ENCODE measurements around the gene ADCY2.
A peak's percentile ranks its signal among the peaks of the same experiment; 100 is the strongest.

ADCY2 gene

DNA sequence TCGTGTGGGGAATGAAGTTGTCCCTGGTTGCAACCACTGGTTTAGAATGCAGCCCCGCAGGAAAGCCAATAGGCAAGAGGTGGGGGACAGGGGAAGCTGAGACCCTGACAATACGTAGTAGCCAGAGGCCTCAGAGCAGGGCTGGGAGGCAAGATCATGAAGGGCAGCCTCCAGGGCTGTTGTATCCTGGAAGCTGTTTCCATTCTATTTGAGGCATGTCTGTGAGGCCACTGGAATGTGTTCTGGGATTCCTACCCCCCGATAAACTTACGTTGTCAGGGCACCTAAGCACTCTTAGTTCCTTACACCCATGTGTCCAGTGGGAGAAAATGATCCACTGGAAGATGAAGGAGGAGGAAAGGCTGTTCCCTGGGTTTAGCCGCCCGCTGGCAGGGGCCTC is 277.7 kb downstream of the ADCY2 start:
- no peak for DNase-seq

DNA sequence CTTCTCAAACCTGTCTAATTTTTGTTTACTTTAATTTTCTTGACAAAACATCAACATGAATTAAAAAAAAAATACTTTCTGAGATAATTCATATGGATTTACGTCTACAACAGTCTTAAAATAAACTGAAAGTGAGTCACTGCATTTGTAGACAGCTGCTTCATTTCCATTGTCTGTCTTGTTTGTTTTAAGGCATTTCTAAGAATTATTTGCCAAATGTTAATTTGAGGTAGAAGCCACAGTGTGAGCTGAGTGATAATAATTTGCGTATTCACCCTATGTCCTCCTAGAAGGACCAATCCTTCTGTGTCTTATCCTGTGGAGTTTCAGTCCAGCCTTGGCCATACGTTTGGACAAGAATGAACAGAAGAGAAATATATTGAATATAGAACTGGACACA is 280.5 kb downstream of the ADCY2 start:
- DNase-seq, result no peak

DNA sequence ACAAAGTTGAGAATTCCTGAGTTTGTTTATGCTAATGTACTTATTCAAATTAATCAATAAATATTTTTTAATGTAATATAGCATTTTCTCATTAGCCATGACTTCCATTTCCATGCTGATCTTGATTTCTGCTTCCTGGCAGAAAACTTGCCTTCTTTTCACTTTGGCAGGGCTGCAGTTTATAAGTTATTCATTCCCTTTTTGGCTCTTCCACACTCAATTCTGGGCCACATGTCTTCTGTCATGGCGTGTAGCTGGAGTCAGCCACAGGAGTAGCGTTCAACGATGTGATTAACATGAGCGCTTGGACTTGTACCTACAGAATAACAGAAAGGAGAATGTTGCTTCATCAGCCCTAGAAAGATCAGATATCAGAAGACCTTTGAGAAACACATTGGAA is 282.1 kb downstream of the ADCY2 start:
- DNase-seq, result no peak

DNA sequence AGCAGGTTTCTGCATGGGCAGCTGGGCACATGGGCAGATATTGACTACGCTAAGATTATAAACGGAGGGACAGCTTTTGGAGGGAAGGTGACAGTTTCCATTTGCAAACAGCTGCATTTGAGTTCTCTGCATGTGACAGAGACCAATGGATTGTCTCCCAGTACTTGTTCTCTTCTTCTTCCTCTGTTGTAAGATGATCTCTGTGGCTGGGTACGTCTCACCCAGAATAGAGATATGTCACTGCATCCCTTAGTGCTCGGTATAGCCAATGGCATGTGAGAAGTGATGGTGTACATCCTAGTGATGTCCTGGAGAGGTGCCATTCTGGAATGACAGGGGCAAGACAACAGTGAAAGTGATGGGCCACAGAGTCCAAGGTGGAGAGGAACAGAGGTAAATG is 283.7 kb downstream of the ADCY2 start:
- DNase-seq, result no peak

DNA sequence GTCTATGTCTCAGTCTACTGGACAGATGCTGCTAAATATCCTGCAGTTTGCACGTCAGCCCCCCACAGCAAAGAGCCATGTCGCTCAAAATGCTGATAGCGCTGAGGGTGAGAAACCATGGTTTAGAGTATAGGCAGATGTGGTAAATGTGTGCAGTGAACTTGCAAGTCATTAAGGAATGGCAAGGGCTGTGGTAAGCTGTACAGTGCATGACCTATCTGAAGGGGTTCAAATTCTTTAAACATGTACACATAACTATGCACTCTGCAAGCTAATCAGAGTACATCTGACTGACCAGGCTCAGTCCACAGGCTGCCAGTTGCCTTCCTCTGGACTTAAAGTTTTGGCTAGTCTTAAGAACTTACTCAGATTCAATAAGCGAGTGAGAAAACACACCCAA is 284.3 kb downstream of the ADCY2 start:
- no peak for DNase-seq

DNA sequence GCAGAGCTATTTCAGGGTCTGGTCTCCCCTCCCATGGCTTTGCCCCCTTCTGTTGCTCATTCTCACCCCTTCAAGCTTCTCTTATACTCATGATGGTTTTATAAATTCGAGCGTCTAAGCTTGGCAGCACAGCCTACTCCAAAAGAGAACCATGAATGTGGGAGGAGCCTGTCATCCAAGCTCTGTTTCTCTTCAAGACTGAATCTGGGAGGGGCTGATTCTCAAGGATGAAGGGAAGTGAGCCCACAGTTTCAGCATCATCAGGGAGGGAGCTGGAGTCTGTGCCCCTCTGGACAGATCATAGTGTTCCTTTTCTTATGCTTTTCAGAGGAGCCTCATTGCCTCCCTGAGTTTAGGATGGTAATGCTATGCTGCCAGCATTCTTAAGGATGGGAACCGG is 286.4 kb downstream of the ADCY2 start:
- DNase-seq, result no peak

DNA sequence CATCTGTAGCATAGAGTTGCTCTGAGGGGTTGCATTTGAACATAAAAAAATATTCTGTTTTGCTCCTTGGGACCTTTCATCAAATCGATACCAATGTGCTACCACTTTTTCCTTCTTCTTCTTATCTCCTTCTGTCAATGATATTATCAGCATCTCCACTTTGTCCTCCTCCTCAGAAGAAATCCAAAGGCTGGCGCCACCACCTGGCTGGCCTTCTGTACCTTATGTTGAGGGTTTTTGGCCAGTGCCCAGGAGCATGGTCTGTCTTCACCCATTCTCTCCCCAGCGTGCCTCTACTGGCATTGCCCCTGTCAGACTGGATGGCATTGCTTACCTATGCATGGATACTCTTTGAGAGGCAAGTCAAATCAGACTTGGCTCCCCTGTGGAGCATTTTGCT is 287.8 kb downstream of the ADCY2 start:
- no peak for DNase-seq

DNA sequence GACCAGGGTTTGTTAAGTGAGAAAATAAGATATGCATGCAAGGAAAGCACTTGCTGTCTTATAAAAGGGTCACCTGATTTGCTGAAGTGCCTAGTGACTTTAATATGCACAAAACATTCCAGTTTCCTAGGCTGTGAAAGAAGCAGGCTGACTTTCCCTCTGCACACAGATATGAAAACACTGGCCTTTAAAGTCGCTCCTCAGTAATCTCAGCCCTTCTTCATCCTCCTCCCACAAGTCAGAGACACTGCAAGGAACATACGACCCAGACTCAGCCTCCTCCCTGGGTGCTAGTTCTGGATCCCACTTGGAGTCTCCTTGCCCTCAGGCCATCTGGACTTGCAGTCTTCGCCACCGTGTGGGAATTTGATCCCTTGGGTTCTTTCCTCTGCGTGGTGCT is 288.9 kb downstream of the ADCY2 start:
- no peak for DNase-seq

DNA sequence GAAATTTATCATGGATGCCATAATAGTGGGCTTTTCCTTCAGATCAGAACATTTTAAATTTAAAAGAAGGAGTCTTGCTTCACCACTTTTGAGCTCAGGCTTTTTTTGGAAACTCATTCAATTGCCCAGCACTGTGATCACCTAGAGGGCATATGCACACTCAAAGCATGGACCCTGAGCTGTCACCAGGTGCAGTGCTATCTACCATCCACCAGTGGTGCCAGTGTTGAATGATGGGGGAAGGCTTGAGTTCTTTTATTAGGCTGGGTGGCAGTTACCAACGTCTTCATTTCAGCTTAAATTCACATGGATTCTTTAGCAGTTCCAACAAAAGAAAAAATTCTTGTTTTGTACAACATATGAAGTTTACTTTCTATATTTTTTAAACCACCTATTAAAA is 290.9 kb downstream of the ADCY2 start:
- no peak for DNase-seq

DNA sequence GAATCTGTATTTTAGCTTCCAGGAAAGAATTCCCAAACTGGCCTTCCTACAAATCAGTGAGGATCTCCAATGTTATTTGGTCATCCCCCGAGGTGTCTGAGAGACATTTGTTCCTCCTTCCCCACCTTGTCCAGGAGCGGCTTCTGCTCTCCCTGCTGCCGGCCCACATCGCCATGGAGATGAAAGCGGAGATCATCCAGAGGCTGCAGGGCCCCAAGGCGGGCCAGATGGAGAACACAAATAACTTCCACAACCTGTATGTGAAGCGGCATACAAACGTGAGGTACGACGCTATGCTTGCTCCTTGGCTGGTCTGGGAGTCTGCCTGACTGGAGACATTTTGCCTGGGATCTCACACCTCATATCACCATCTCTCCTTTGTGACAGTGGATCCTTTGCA is 294.6 kb downstream of the ADCY2 start:
- DNase-seq, result no peak

DNA sequence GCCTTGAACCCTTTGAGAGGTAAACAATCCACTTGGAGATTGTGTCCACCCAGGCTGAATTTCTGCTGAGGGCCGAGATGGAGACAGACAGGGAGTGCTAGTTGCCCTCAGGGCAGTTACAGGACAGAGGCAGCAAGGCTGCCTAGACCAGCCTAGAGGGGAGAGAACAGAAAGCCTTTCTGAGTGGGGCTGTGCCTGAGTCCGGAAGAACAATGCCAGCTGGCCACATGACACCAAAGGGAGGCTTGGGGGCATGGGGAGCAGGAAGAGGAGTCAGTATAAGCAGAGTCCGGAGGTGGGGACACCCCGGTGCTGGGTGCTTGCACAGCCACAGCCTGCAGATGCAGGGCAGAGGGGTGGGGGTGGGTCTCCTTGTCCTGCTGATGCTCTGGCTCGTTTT is 309.3 kb downstream of the ADCY2 start:
- no peak for DNase-seq

DNA sequence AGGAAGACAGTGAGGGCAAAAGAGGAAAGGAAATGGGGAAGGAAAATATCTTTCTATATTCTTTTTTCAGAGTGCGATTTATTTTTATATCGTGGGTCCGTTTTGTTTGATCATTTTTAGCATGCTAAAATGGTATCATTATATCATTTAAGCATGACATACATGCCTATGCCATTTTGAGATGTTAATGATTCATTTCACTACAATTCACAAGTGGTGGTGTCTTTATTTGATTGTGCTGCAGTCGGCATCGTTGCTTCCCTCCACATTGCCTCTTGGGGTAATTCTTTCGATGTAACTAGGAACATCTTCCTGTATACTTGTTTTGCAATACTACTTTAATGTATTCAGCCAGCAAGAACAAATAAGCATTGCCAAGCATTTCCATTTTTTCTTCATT is 309.8 kb downstream of the ADCY2 start:
- DNase-seq, result no peak

DNA sequence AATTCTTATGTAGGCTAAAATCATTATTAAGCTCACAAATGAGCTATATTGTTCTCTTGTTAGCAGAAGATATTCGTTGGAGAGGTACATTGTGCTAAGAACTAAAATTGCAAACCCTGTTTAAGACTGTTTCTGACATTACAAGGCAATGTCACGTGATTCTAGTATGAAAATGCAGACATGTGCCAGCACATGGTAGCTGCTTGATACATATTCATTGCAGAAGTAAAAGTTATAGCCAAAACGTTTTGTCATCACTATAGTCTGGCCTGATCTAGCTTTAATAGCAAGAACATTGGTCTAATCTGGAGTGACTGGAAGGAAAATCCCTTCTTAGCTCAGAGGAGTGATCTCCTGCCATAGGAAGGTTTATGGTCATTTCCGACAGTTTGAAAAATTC is 310.3 kb downstream of the ADCY2 start:
- no peak for DNase-seq

DNA sequence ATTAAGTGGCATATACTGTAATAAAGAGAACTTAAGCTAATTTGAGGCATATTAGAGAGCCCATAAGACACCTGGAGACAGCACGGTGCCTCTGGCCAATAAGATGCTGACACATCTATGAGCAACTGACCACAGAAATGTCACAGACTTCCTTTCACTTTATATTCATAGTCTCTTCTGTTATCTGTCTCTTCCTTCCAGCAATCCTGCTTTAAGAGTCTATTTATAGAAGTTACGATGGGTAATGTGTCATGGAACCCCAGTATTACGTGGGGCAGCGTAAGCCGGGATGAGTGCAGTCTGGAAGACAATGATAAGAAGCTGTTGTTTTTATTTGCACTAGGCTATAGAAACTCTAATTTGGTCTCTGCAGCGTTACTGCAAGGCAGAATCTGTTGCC is 318.2 kb downstream of the ADCY2 start:
- no peak for DNase-seq

DNA sequence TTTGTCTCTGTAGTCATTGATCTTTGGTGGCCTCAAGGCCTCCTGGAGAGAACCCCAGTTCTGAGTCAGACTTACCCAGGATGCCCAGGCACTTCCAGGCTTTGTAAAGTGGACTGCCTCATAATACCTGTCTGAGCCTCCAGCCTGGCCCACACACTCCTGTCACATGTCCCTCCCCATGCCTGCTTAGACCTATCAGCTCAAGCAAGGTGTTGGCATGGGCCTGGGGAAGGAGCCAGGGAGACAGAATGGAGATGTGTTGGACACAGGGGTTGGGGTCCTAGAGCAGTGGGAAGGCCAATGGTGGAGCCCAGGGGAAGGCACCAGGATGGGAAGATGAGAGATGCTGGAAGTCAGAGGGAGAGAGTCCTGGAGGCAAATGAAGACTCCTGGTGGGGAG is 318.8 kb downstream of the ADCY2 start:
- no peak for DNase-seq

DNA sequence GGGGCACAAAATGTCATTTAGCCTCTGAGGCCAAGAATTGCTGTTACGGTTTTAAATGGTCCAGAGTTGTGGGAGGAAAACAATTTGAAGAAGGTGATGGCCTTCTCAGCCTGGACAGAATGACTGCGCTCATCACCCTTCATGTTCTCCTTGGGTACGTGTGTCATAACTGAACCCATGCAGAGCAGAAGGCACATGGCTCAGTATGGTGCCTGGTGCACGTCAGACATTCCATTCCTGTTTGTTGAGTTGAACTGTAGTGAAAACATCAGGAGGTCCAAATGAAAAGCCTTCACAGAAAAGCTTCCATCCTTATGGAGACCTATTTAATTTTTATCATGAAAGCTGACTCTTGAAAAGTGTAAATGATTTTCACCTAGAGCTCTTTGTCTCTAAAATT is 321.8 kb downstream of the ADCY2 start:
- DNase-seq, result no peak

DNA sequence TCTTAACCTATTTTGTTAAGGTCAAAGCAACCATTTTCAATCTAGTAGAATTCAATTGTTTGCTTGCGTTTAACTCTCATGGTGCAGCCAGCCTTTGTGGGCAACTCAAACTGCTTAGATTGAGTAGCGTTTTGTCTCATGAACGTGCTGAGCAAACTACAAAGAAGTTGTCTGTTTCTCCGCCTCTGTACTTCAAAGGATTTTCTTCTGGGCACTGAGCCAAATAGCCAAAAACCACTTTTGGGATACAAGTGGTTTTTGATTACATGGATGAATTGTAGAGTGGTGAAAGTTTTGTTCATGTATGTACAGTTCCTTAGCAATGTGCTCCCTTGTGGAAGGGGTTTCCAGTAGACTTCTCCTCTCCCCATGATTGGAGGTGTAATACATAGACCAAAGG is 332.1 kb downstream of the ADCY2 start:
- DNase-seq, result no peak

DNA sequence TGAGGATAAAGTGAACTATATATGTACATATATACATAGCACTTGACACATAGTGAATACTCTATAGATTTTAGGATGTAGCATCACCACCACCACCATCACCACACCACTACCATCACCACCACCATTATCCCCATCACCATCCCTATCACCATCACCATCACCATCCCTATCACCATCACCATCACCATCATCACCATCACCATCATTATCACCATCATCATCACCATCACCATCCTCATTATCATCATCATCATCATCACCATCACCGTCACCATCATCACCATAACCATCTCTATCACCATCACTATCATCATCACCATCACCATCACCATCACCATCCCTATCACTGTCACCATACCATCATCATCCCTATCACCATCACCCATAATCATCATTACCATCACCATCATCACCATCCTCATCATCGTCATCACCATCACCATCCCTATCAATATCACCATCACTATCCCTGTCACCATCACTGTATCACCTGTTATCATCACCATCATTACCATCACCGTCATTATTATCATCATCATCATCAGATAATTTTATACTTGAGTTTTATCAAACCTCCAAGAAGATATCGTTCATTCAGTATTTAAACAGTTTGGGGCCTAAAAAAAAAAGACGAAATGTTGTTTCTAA is 345.6 kb downstream of the ADCY2 start:
- no peak for DNase-seq

DNA sequence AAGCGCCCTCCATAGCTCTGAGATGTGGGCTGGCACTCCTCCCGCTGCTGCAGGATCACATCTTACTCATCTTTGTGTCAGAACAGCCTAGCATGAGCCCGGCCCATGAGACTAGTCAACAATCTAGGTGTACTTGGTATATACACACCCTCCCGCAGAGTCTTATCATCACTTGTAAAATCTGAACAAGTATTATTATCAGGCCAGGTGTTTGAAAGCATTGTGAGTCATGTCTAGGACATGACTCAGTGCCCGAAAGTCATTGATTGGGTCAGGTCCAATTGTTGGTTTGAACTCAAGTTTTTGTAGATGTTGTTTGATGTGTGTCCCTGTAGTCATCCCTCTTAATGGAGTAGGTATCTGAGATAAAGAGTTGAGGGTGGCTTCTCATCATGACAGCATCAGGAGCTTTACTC is 346.3 kb downstream of the ADCY2 start:
- DNase-seq, result no peak

DNA sequence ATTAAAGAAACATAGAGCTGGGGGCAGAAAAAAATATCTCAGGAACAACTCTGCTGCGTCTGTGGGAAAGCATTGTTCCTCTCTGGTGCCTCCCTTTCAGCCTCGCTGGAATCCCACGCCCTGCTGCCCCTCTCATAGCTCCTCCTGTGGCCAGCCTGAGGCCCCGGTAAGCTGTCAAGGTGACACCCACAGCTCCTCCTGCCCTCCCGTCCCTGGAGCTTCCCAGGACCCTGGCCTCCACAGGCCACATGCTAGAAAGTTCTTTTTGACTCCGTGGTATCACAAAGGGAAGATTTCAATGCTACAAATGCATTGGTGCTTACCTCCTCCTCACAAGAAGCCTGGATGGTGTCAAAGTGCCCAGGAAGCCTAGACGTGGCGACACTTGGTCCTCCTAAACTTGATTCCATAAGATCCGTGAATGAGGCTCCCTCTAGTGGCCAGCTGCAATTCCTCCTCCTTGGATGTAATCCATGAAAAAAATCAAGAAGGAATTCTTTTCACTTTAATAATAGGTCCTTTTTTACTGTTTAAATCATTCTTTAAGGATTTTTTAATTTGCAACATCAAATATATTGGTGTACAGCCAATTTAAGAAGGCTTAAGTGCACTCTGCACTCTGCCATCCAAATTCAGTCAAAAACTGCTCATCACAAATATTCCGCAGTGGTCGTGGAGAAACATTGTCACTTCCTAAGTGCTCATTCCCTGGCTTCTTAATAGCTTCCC is 350.1 kb downstream of the ADCY2 start:
- peak; percentile 51 for DNase-seq

DNA sequence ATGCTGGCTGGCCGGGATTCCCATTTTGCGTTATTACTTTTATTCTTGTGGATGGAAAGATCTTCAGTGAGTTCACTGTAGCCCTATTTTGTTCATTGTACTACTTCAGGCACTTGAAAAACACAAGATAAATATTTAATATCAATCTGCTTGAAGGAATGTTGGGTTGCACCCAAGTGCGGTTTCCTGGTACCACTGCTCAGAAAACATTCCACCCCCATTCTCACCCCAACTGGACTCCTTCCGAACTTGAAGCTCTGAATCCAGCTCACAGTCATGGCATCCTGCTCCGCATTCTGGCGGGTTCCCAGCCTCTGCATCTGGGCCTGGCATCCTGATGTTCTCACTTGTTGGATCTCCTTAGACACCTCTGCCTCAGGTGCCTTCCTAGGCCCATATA is 351.8 kb downstream of the ADCY2 start:
- DNase-seq, result no peak

DNA sequence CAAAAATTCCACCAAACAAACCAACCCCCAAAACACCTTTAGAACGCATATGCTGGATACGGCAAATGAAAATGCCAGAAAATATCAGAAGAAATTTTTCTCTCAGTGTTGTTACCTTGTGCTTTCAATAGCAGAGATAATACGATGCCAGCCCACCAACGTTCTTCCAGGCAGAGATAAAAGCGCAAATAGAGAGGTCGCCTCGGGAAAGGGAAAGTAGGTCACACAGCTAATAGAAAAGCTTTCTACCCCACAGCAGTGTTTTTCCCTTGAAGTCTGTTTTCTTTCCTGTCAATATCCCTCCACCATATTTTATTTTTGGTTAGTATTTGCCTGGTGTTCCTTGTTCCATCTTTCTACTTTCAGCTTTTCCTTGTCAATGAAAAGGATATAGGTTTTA is 353.7 kb downstream of the ADCY2 start:
- no peak for DNase-seq

DNA sequence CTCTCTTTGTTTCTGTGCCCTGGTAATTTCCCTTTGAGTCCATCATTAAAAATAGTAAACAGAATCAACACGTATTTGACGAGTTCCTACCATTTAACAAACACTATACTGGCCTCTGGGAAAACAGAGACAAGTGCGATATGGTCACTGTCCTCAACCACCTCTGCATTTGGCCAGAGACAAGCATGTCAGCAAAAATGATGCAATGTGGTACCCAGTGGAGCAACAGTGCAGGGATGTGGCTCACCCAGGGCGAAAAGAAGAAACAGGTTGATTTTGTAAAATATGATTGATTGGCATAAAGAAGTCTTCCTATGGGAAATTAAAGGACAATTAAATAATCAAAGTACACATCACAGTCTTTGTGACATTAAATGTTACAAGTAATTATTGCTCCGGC is 355.9 kb downstream of the ADCY2 start:
- no peak for DNase-seq

DNA sequence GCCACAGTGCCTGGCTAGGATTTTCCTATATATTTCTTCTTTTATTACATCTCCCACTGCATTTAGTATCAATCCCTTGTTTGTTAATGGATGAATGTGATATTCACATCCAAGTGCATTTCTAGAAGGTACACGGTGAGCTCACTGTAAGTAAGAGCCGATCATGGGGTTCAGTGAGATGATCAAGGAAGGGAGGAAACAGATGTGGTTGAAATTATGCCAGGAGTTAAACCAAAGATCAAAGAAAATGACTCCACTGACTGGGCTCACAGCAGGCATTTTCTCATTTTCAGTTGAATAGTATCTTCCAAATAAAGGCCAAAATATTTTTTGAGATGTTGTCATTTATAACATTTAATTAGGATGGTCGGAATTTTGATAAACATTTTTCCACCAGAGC is 357.2 kb downstream of the ADCY2 start:
- DNase-seq, result no peak

DNA sequence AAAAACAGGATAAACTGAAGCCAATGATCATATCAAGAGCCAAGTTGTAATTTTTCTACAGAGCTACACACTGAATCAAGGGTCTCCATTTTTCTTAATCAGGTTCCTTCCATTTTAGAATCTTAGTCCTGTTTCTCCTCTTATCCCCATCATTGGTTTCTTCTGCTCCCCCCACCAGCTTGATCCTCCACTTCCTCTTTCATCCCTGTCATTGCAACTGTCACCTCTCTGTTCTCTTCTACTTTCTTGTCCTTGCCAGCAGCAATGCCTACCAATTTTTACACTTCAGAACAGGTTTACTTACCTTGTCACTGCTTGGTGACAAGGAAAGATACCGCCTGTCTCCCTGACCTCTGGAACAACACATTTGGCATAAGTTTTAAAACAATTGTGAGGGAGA is 357.7 kb downstream of the ADCY2 start:
- DNase-seq, result no peak

Data from NCI-H2029 treated with DMSO at 0.1 percent for 48 hours (cell line).